ENCODE measurements around the gene TBL1X.
A peak's percentile ranks its signal among the peaks of the same experiment; 100 is the strongest.

The TBL1X gene

GRCh38 chrX:9596837-9597236 lies 132.0 kb downstream of the TBL1X start:
- DNase-seq, result no peak

- DNase-seq, result no peak
These were observed 132.6 kb downstream of the TBL1X start for GRCh38 chrX:9597361-9598035.

GRCh38 chrX:9598344-9598743 lies 133.5 kb downstream of the TBL1X start:
- DNase-seq, result no peak

GRCh38 chrX:9604111-9604907 lies 139.5 kb downstream of the TBL1X start:
- DNase-seq, result no peak

DNA sequence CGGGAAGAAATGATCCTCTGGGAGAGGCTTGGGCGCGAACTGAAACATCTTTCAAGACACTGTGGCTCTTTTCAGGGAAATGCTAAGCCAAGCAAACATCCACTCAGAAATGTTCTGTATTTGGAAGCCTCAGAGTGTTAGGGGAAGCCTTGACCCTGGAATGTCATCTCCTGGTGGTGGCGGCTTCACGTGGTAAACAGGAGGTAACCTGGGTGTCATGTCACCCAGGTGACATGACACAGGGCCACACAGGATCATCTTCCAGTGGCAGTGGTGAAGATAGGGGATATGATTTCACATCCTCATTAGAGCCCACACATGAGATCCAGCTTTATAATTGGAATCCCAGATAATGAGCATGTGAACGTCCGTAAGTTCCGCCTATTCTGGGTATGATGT lies 140.0 kb downstream of the TBL1X start:
- no peak for DNase-seq

DNA sequence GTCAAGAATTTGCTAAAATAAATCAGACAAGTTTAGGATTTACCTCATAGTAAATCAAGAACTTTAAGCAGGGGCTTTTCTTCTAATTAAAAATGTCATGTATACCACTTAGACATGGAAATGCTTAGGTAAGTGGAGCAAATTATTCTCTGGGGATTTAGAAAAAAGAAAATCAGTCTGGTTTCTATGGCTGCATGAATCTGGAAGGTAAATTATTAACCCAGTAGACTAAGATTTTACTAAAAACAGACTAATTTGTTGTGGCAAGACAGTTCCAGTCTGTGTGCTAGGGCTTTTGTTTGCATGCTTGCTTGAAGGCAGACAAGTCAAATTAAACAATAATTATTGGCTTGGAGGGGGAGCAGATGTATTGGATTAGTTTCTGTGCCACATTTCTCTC lies 140.6 kb downstream of the TBL1X start:
- DNase-seq, result no peak

DNA sequence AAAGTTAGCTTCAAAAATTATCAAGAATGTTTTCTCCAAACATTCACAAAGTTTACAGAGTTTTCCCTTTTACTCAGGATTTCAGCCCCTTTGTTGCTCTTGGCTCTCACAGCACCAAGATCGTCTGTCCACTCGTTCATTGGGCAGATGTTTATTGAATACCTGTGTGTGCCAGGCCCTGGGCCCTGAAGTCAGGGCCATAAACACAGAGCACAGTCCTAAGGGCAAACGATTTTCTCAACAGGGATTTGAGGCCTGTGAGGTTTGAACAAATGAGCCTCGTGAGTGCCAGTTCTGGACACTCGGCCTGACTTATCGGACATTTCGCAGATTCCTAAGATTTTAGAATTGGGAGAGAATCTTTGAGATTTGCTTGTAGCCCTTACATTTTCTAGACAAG lies 142.1 kb downstream of the TBL1X start:
- no peak for DNase-seq

- DNase-seq, result peak; percentile 39
These were observed 144.6 kb downstream of the TBL1X start for GRCh38 chrX:9609499-9609898.

DNA sequence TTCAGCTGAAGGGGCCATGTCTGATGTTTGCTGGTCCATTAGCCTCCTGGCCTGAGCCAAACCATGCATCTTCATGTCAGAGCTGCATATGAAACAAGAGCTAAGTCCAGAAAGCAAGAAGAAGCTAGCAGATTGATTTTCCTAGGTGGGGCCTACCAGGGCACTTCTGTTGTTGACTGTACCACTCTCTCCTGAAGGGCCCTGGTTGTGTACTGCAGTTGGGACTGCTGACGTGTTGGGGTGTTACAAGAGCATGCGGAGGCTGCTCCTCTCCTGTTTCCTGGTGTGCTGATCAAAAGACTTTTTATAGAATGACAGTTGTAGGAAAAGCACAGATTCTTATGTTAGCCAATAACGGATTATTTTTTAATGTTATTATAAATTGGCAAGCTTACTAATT lies 145.1 kb downstream of the TBL1X start:
- DNase-seq, result no peak

DNA sequence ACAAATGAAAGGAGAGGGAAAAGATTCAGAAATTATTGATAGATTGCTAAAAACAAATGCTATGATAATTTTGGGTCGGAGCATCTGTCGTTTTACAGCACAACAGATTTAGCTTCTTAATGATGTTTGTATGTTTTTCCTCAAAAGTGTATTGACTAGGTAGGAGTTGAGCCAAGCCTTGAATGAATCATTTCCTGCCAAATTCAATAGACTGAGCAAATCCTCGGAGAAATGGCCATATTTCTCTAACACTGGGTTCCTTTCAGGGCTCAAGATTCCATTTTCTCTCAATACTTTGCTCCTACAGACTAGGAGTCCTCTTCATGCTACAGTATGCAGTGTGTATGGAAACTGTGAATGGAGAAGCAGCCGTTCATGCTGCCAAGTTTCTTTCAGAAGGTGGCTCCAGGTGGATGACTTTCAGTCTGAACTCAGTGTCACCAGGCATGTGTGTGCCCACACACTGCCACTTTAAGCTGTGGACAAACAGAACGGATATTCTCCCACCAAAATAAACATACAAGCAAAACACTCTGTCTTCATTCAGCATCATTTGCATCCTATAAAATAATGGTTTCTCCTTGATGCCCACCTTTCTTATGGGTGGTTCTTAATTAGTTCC lies 146.0 kb downstream of the TBL1X start:
- DNase-seq, result no peak

DNA sequence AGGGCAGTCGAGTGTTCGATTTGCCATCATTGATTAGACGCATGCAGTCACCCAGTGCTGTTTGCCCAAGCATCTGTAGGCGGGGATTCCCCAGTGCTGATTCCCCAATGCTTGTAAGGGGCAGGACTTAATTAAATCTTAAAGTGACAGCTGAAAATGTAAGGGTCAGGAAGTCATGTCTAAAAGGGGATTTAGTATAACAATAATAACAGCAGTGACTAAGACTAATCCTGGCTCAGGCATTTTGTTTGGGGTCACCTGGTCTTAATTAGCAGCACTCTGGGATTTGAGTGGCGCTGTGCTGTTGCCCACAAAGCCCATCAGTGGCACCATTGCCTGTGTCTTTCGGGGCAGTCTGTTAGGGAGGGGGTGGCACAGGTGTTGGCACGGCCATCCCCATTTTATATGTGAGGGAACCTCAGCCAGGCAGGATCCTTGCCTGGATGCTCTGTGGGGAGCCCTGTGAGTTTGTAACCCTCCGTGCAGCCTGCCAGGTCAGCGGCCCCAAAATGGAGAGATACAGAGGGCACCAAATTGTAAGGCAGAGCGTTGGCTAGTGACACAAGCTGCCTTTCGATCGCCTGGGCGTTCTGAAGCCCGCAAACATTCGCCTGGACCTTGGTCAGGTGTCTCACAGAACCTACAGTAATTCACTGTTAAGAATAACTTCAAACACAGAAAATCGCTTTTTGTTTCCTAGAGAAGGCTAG lies 146.7 kb downstream of the TBL1X start:
- DNase-seq, result peak; percentile 39

- peak; percentile 23 for DNase-seq
These were observed 147.3 kb downstream of the TBL1X start for GRCh38 chrX:9612146-9612505.

GRCh38 chrX:9614016-9614415 lies 149.2 kb downstream of the TBL1X start:
- DNase-seq, result no peak

DNA sequence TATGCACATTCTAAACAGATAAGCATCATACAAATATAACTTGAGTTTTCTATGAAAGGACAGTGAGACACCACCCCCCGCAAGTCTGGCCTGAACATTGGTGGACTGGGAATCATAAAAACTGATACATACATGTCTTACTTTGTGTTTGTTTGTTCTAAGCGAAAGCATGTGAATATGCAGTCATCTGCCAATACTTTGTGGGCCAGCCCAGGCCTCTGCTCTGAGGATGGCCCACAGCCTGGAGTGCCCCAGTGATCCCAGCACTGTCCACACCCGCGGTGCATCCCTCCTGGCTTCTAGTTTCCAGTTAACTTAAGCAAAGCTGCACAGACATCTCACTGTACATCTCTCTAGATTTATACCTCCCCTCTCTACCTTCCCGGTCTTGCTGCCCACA lies 154.3 kb downstream of the TBL1X start:
- DNase-seq, result no peak

DNA sequence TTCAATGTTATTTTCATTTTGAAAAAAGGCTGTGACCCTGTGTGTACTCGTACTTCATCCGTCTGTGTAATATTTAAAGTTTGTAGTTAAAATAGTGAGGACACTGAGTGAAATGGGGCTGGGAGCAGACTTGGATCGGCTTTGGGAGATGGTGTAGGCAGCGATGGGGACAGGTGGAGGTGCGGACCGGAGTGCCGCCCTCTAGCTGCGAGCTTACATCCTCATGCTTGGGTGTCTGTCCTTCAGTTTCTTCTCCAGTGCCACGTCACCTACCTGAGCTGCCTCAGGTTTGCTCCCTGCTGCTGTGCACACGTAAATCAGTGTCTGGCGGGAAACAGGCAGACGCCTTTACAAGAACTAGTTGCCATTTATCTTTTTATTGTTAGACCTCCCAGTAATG lies 154.7 kb downstream of the TBL1X start:
- DNase-seq, result no peak

DNA sequence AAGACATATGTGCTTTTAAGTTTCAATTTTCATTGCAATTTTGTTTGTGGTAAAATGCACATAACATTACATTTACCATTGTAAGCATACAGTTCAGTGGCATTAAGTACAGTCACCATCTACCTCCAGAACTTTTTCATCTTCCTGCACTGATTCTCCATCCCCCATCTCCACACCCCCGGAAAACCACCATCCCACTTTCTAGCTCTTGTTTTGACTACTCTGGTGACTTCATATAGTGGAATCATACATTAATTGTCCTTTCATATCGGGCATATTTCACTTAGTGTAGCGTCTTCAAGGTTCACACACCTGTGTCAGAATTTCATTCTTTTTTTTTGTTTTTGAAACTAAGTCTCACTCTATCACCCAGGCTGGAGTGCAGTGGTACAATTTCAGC lies 157.3 kb downstream of the TBL1X start:
- DNase-seq, result no peak

- DNase-seq, result peak; percentile 68
These were observed 161.5 kb downstream of the TBL1X start for GRCh38 chrX:9626379-9626778.

GRCh38 chrX:9627922-9628321 lies 163.1 kb downstream of the TBL1X start:
- no peak for DNase-seq

- no peak for DNase-seq
These were observed 164.1 kb downstream of the TBL1X start for GRCh38 chrX:9628779-9629493.

GRCh38 chrX:9634551-9634950 lies 169.7 kb downstream of the TBL1X start:
- no peak for DNase-seq

GRCh38 chrX:9635368-9635767 lies 170.5 kb downstream of the TBL1X start:
- no peak for DNase-seq

GRCh38 chrX:9635803-9636202 lies 170.9 kb downstream of the TBL1X start:
- DNase-seq, result no peak

DNA sequence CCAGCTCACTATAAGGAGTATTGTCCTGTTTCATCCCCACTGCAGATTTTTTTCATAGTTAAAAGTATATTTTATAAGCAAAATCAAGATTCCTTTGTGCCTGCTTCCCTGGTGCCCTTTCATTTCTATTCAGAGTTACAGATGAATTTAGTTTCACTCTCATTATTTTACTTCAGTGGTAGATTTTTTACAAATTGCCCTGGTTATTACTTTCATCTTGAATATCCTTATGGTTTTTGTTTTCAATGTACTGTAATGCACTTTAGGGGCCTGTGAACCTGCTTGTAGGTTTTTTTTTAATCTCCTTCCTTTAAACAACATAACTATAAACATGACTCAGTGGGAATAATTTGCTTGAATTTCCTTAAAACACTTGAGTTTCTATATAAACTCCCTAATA lies 174.0 kb downstream of the TBL1X start:
- DNase-seq, result no peak

Data from NCI-H1092 (cell line).